Lung (tissue), 12 donors: ENCODE data around the gene ZNF827. TPM values are rescaled to one million over a fixed set of nuclear protein-coding genes. Genes with fewer than 3 reads are reported as not detected.
A peak's percentile ranks its signal among the peaks of the same experiment; 100 is the strongest.

Experiments used
- ATAC-seq: fragments of 200-7000 bp; cut with Tn5 transposase; one replicate; pipeline ENCODE4 v1.9.1; 2020; ENCODE audit warnings: moderate number of reproducible peaks; ENCODE audit not compliant: insufficient read depth, low FRiP score
- DNase-seq, 3 donors: peaks; one replicate each; pipeline ENCODE4 v3.0.0-alpha.2; 2013 to 2017
- H3K27ac ChIP-seq, 2 donors: one replicate each; pipeline ENCODE4 v1.5.1; 2013; ENCODE audit warnings: mild to moderate bottlenecking in 2 of 2, moderate library complexity in 2 of 2, control low read depth in 1 of 2, inconsistent platforms in 1 of 2, low read depth in 1 of 2, low read length in 1 of 2
- H3K27me3 ChIP-seq, 3 donors: one replicate each; pipeline ENCODE4 v1.5.1; 2013; ENCODE audit warnings: low read length in 2 of 3; ENCODE audit not compliant: control insufficient read depth in 3 of 3, insufficient read depth in 3 of 3
- H3K36me3 ChIP-seq, 4 donors: one replicate each; pipeline ENCODE4 v1.5.1; 2013; ENCODE audit warnings: low read length in 4 of 4, mild to moderate bottlenecking in 1 of 4, moderate library complexity in 1 of 4; ENCODE audit not compliant: control insufficient read depth in 4 of 4, insufficient read depth in 4 of 4
- H3K4me1 ChIP-seq, 5 donors: one replicate each; pipeline ENCODE4 v1.5.1; 2013; ENCODE audit warnings: low read length in 5 of 5, mild to moderate bottlenecking in 2 of 5, moderate library complexity in 1 of 5; ENCODE audit not compliant: control insufficient read depth in 5 of 5, insufficient read depth in 5 of 5
- H3K4me3 ChIP-seq: one replicate; pipeline ENCODE4 v1.5.1; 2013; ENCODE audit warnings: mild to moderate bottlenecking, control low read depth, moderate library complexity
- H3K9ac ChIP-seq, 2 donors: one replicate each; pipeline ENCODE4 v1.5.1; 2013; ENCODE audit warnings: low read length in 2 of 2, control low read depth in 1 of 2; ENCODE audit not compliant: insufficient read depth in 1 of 2
- H3K9me3 ChIP-seq, 4 donors: one replicate each; pipeline ENCODE4 v1.5.1; 2013; ENCODE audit warnings: low read length in 3 of 4, mild to moderate bottlenecking in 1 of 4, moderate library complexity in 1 of 4; ENCODE audit not compliant: control insufficient read depth in 4 of 4, insufficient read depth in 3 of 4
- WGBS, 2 donors: extraction: QIAGEN DNeasy Blood & Tissue Kit; methylation state at CpG; one replicate each; pipeline ENCODE4 v1.1.7; 2013; 5-methylcytosine and 5-hydroxymethylcytosine counted together
- polyA plus RNA-seq, 2 donors: library from polyadenylated mRNA; stranded (reverse); fragments of 200-250 nt; gene quantifications; one replicate each; pipeline ENCODE4 v1.2.1, GENCODE V29; 2013
- total RNA-seq, 2 donors: library from RNA; depleted of rRNA in 1 of 2; stranded (reverse); fragments of >200 nt in 1 of 2; gene quantifications; one replicate each; pipeline ENCODE4 v1.2.1, GENCODE V29; 2014 to 2021
- TF ChIP-seq, protein P1 (sequence below): IDR thresholded peaks from 2 replicates; pipeline ENCODE4 v1.5.1; 2012; ENCODE audit warnings: mild to moderate bottlenecking; ENCODE audit errors: control extremely low read depth, extremely low read depth
- donor health status: control.
- donor health status: control.
- donor health status: Bipolar disorder and iron deficiency.
- donor health status: healthy.
- donor health status: DM: yes; HTN: yes; CAD: no.

Gene ZNF827
- total and polyA plus RNA-seq, 4 donors = 2.7 to 27.4 (median 8.2) TPM

DNA sequence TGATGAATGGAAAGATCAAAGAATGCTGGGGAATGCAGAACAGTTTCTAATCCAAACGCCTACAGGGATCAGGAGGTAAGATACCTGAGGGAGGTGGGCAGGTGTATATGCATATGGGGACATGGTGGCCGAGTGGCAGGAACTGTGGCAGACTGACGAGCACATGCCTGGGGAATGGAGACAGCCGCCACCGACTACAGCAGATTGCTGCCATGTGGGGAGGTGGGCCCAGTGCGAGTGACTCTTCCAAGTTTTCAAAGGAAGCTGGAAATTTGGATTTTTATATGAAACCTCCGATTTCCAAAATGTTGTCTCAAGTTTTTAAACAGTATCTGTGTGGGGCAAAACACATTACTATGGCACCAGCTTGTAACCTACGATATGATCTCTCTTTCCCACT lies 9.9 kb downstream of the ZNF827 start:
- TF ChIP-seq, protein P1, sequence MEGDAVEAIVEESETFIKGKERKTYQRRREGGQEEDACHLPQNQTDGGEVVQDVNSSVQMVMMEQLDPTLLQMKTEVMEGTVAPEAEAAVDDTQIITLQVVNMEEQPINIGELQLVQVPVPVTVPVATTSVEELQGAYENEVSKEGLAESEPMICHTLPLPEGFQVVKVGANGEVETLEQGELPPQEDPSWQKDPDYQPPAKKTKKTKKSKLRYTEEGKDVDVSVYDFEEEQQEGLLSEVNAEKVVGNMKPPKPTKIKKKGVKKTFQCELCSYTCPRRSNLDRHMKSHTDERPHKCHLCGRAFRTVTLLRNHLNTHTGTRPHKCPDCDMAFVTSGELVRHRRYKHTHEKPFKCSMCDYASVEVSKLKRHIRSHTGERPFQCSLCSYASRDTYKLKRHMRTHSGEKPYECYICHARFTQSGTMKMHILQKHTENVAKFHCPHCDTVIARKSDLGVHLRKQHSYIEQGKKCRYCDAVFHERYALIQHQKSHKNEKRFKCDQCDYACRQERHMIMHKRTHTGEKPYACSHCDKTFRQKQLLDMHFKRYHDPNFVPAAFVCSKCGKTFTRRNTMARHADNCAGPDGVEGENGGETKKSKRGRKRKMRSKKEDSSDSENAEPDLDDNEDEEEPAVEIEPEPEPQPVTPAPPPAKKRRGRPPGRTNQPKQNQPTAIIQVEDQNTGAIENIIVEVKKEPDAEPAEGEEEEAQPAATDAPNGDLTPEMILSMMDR = no peak
- 93 to 94% methylated on average over 8 of the region's 8 CpGs for WGBS, 2 donors
- no peak for ATAC-seq
- no peaks in the 10 kb centered on the region for H3K36me3 ChIP-seq
- peaks cover 0 to 12% (median 3%) of the 10 kb centered on the region in 5 donors for H3K4me1 ChIP-seq
- H3K9ac ChIP-seq = no peak overlapping the region
- no peaks in the 10 kb centered on the region for H3K9me3 ChIP-seq
- H3K27ac ChIP-seq = no peak overlapping the region
- DNase-seq = no peak
- no peak overlapping the region for H3K4me3 ChIP-seq
- no peaks in the 10 kb centered on the region for H3K27me3 ChIP-seq

DNA sequence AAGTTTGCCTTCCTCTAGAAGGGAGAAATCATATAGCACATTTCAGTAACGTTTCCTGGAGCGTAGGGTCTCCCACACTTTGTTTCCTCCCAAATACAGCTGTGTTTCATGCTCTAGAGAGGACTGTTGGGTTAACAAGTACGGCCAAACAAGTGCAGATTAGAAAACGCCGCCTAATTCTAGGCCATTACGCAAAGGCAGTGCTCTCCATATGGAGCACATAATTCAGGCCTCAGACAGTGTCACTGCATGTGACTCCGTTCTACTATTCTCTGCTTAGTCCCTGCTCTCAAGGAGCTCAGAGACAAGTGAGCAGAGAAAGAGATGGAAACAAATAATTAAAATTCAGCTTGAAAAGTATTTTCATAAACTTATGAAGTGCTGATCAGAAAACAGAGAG lies 11.6 kb downstream of the ZNF827 start:
- TF ChIP-seq, protein P1 = no peak
- DNase-seq (no peak), ATAC-seq (no peak)
- Histone ChIP-seq H3K36me3 (no peaks in the 10 kb centered on the region), H3K9ac (no peak overlapping the region), H3K4me1 (peaks cover 0 to 12% (median 3%) of the 10 kb centered on the region in 5 donors), H3K27me3 (no peaks in the 10 kb centered on the region), H3K9me3 (no peaks in the 10 kb centered on the region), H3K27ac (no peak overlapping the region), H3K4me3 (no peak overlapping the region)
- WGBS, 2 donors = 49 to 66% methylated on average over 7 of the region's 7 CpGs

DNA sequence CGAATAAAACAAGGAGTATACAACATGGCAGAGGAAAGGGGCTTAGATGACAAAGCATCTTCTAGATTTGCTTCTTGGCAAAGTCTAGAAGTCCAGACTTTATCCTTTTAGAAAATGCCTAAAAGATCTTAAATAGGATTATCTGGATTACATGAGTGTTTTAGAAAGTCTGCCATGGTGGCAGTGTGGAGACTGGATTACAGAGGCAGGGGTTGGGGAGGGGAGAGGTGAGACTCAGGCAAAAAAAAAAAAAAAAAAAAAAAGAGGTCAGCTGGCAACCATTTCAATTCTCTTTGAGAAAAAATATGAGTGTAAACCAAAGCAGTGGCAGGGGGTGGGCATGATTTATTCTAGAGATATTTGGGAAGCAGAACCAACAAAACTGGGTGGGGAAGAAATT lies 17.4 kb downstream of the ZNF827 start:
- Histone ChIP-seq H3K27ac (no peak overlapping the region), H3K4me1 (peaks cover 0 to 8% (median 4%) of the 10 kb centered on the region in 5 donors), H3K9me3 (no peaks in the 10 kb centered on the region), H3K27me3 (no peaks in the 10 kb centered on the region), H3K36me3 (no peaks in the 10 kb centered on the region), H3K4me3 (no peak overlapping the region), H3K9ac (no peak overlapping the region)
- TF ChIP-seq, protein P1 = no peak
- no peak for DNase-seq
- no peak for ATAC-seq
- WGBS, 2 donors = 89 to 90% methylated on average over 1 of the region's 1 CpG

DNA sequence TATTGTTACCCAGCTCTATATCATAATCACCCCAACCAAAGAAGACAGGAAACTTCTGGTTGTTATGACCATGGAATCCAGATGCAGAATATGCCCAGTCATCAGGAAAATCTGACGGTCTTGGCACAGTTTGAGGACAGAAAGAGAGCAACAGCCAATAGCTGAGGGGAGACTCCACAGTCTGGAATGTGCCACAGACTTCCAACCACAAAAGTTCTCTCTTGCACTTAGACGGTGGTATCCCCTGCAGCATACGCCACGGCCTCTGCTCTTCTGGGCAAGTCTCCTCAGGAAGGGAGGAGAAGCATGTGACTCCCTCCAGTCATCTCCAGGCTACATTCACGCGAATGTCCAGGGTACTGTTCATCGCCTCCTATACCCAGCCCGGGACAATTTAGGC lies 18.4 kb downstream of the ZNF827 start:
- TF ChIP-seq, protein P1 = no peak
- 39 to 65% methylated on average over 8 of the region's 8 CpGs for WGBS, 2 donors
- ATAC-seq (no peak), DNase-seq (peak in 2 of 3 donors; percentile 64 to 67)
- H3K9me3 ChIP-seq = no peaks in the 10 kb centered on the region
- no peaks in the 10 kb centered on the region for H3K27me3 ChIP-seq
- H3K9ac ChIP-seq = no peak overlapping the region
- H3K4me3 ChIP-seq = no peak overlapping the region
- H3K27ac ChIP-seq = peak overlapping the region in 1 of 2 donors; percentile 3
- H3K4me1 ChIP-seq = peaks cover 0 to 10% (median 4%) of the 10 kb centered on the region in 5 donors
- H3K36me3 ChIP-seq = no peaks in the 10 kb centered on the region
